Keratinocyte (primary cell): ENCODE measurements around the gene TK2. TPM values are rescaled to one million over a fixed set of nuclear protein-coding genes. Genes with fewer than 3 reads are reported as not detected.

Experiments used
- DNase-seq: peaks from one replicate; pipeline ENCODE4 v3.0.0-alpha.2; 2011; ENCODE audit warnings: low read depth, missing footprints, low spot score
- FAIRE-seq: peaks from 2 replicates; lab custom pipeline; 2011; peaks lifted over from hg19 to GRCh38; lab: Jason Lieb, UNC
- H2AFZ ChIP-seq: 2 replicates; pipeline ENCODE4 v1.6.0; 2012; ENCODE audit warnings: low read length, control low read depth, inconsistent platforms; ENCODE audit not compliant: control insufficient read depth
- H3K27ac ChIP-seq: 2 replicates; pipeline ENCODE4 v1.5.1; 2011; ENCODE audit warnings: low read length; ENCODE audit not compliant: control insufficient read depth, insufficient read depth
- H3K27me3 ChIP-seq: 3 replicates; pipeline ENCODE4 v1.6.0; 2011; ENCODE audit warnings: low read length; ENCODE audit not compliant: control insufficient read depth, insufficient read depth; ENCODE audit errors: extremely low read depth
- H3K36me3 ChIP-seq, 2 experiments: 2 replicates in 1 of 2; 3 replicates in 1 of 2; pipeline ENCODE4 v1.5.1; 2011; ENCODE audit warnings: low read length in 2 of 2, mild to moderate bottlenecking in 1 of 2; ENCODE audit not compliant: control insufficient read depth in 2 of 2, insufficient read depth in 2 of 2; ENCODE audit errors: extremely low read depth in 1 of 2
- H3K4me1 ChIP-seq: 3 replicates; pipeline ENCODE4 v1.5.1; 2011; ENCODE audit warnings: low read length; ENCODE audit not compliant: control insufficient read depth, insufficient read depth; ENCODE audit errors: extremely low read depth
- H3K4me2 ChIP-seq: 3 replicates; pipeline ENCODE4 v1.6.0; 2011; ENCODE audit warnings: low read depth, low read length; ENCODE audit not compliant: control insufficient read depth, insufficient read depth; ENCODE audit errors: extremely low read depth
- H3K4me3 ChIP-seq, 3 experiments: fragments of 200-600 bp in 1 of 3; sonication (generic) in 1 of 3; 2 replicates in 2 of 3; 3 replicates in 1 of 3; pipeline ENCODE4 v1.5.1; 2011 to 2016; ENCODE audit warnings: low read length in 3 of 3, mild to moderate bottlenecking in 3 of 3, control low read depth in 2 of 3, inconsistent platforms in 1 of 3, low read depth in 1 of 3, mixed read lengths in 1 of 3, mixed run types in 1 of 3, moderate library complexity in 1 of 3; ENCODE audit not compliant: control insufficient read depth in 2 of 3, insufficient read depth in 2 of 3; ENCODE audit errors: extremely low read depth in 1 of 3
- H3K79me2 ChIP-seq: 2 replicates; pipeline ENCODE4 v1.6.0; 2012; ENCODE audit warnings: low read length; ENCODE audit not compliant: control insufficient read depth, insufficient read depth
- H3K9ac ChIP-seq: 3 replicates; pipeline ENCODE4 v1.6.0; 2011; ENCODE audit warnings: low read length; ENCODE audit not compliant: control insufficient read depth, insufficient read depth; ENCODE audit errors: extremely low read depth
- H3K9me1 ChIP-seq: 3 replicates; pipeline ENCODE4 v1.6.0; 2011; ENCODE audit warnings: low read length; ENCODE audit not compliant: control insufficient read depth, insufficient read depth; ENCODE audit errors: extremely low read depth
- H3K9me3 ChIP-seq: 2 replicates; pipeline ENCODE4 v1.5.1; 2012; ENCODE audit warnings: low read depth, low read length; ENCODE audit not compliant: control insufficient read depth
- H4K20me1 ChIP-seq: 3 replicates; pipeline ENCODE4 v1.6.0; 2011; ENCODE audit warnings: low read length; ENCODE audit not compliant: control insufficient read depth, insufficient read depth; ENCODE audit errors: extremely low read depth
- CTCF ChIP-seq, 3 experiments: IDR thresholded peaks in 1 of 3; conservative IDR thresholded peaks in 1 of 3; optimal IDR thresholded peaks in 1 of 3; 2 replicates in 2 of 3; 3 replicates in 1 of 3; pipeline versions ENCODE3 to v1.5.1; 2011; ENCODE audit warnings: low read length in 3 of 3, mild to moderate bottlenecking in 3 of 3, moderate library complexity in 2 of 3, control low read depth in 1 of 3, inconsistent platforms in 1 of 3; ENCODE audit not compliant: insufficient read depth in 2 of 3; ENCODE audit errors: extremely low read depth in 1 of 3
- EZH2 ChIP-seq: IDR thresholded peaks from one replicate; pipeline ENCODE4 v1.6.1; 2012; ENCODE audit warnings: inconsistent platforms, mild to moderate bottlenecking, low read length, moderate library complexity
- dilution Hi-C: fragments of 300-500 bp; cut with MboI; formaldehyde crosslinking; loops from one replicate; pipeline ENCODE4 v1.7.0; 2020; ENCODE audit warnings: low sequenced_read_pairs; ENCODE audit not compliant: extremely low pct_ligation_motif_present
- polyA plus RNA-seq, 5 experiments: library from polyadenylated mRNA; depleted of rRNA in 3 of 5; stranded (reverse) in 3 of 5; stranded (forward) in 1 of 5; unstranded in 1 of 5; fragments of >200 nt; gene quantifications; 1 replicate in 1 of 5; 2 replicates in 3 of 5; 3 replicates in 1 of 5; pipeline versions ENCODE4 v1.2.1 to v1.2.3, GENCODE V29; 2011 to 2012; ENCODE audit warnings: missing spikeins in 2 of 5, low read depth in 1 of 5, low replicate concordance in 1 of 5

TK2 gene
- polyA plus RNA-seq, 1 donor (not counting 4 experiments of a cell fraction or from before 2014, with no cell fraction given): 19.7 TPM

GRCh38 chr16:66486199-66486772, 63.6 kb downstream of the TK2 start:
- Histone ChIP-seq H3K36me3 (no peaks in the 10 kb centered on the region), H3K9ac (no peak overlapping the region), H3K27me3 (no peaks in the 10 kb centered on the region), H3K9me1 (no peaks in the 10 kb centered on the region), H3K4me3 (no peak overlapping the region), H3K79me2 (no peaks in the 10 kb centered on the region), H3K9me3 (no peaks in the 10 kb centered on the region), H3K27ac (no peak overlapping the region), H4K20me1 (no peaks in the 10 kb centered on the region), H3K4me2 (no peak overlapping the region), H2AFZ (no peak overlapping the region), H3K4me1 (peaks cover 11% of the 10 kb centered on the region)
- dilution Hi-C loops: no loop called here
- DNase-seq (no peak), FAIRE-seq (no peak)
- TF ChIP-seq CTCF (optimal IDR thresholded peaks at IDR 0.05 in 1 of 3, IDR thresholded peaks at IDR 0.05 in 1 of 3, conservative IDR thresholded peaks at IDR 0.05 in 1 of 3; ENCODE audit: extremely low read depth in 1 of 3, insufficient read depth in 2 of 3, low read length in 3 of 3): no peak
- TF ChIP-seq EZH2: no peak

DNA sequence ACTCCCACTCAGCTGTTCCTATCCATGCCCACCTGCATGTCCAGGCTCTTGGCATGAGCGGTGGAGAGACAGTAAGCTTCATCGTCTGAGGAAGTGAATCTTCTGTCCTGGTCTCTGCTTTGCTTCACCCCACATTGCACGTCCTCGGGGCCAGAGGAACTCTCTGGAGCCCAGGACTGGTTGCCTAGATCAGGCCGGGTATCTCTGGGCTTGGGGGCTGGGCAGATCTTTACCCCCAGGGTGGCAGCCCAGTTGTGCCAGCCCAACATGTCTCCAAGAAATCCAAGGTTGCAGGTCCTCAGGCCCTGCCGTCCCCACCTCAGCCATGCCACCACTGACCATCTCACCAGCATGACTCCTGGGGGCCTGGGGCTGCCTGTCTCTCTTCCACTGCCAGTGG, 64.5 kb downstream of the TK2 start:
- Histone ChIP-seq H3K36me3 (no peaks in the 10 kb centered on the region), H3K4me1 (peaks cover 17% of the 10 kb centered on the region), H3K9me1 (no peaks in the 10 kb centered on the region), H3K9ac (no peak overlapping the region), H2AFZ (no peak overlapping the region), H3K4me2 (no peak overlapping the region), H3K27ac (no peak overlapping the region), H3K79me2 (no peaks in the 10 kb centered on the region), H3K4me3 (no peak overlapping the region), H4K20me1 (no peaks in the 10 kb centered on the region), H3K27me3 (no peaks in the 10 kb centered on the region), H3K9me3 (no peaks in the 10 kb centered on the region)
- dilution Hi-C loops: no loop called here
- FAIRE-seq (no peak), DNase-seq (no peak)
- TF ChIP-seq CTCF (optimal IDR thresholded peaks at IDR 0.05 in 1 of 3, IDR thresholded peaks at IDR 0.05 in 1 of 3, conservative IDR thresholded peaks at IDR 0.05 in 1 of 3; ENCODE audit: extremely low read depth in 1 of 3, insufficient read depth in 2 of 3, low read length in 3 of 3) (no peak), EZH2 (no peak)
